ENCODE results near the gene NR1H2.

Gene NR1H2

DNA sequence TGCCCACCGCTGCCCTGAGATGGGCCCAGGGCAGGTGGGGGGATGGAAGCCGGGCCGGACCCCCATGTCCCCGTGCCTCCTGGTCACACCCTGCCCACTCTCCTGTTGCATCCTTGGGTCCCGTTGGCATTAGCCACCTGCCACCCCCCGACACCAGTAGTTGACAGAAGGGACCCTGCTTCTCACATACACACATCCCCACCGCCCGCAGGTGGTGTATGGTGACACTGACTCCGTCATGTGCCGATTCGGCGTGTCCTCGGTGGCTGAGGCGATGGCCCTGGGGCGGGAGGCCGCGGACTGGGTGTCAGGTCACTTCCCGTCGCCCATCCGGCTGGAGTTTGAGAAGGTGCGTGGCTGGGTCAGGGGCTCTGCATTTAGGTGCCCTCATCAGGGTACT is 37.3 kb downstream of the NR1H2 start:
- DNase-seq (ENCODE audit: extremely low spot score): no peak
- ChIA-PET POLR2A (interaction anchor here (2.1 kb wide), 1 partner anchor 29 kb away, joined by 5 read pairs; no protein-coding TSS in a partner anchor), CTCF (interaction anchor here (0.6 kb wide), 1 partner anchor 56 kb away, joined by 3 read pairs; no protein-coding TSS in a partner anchor)
- TF ChIP-seq FOXK2 (IDR thresholded peaks at IDR 0.05) (no peak), CTBP1 (IDR thresholded peaks at IDR 0.05; ENCODE audit: borderline replicate concordance) (no peak), TARDBP (IDR thresholded peaks at IDR 0.05) (no peak), HDGF (IDR thresholded peaks at IDR 0.05; ENCODE audit: borderline replicate concordance) (no peak), SP1 (IDR thresholded peaks at IDR 0.05) (no peak), LEF1 (IDR thresholded peaks at IDR 0.05; ENCODE audit: borderline replicate concordance) (no peak), FOXM1 (IDR thresholded peaks at IDR 0.05; ENCODE audit: borderline replicate concordance) (no peak), ELF4 (IDR thresholded peaks at IDR 0.05) (no peak), FOXA1 (IDR thresholded peaks at IDR 0.05) (no peak), ZNF384 (IDR thresholded peaks at IDR 0.05) (no peak), ARNT (IDR thresholded peaks at IDR 0.05) (no peak), BHLHE40 (IDR thresholded peaks at IDR 0.05; ENCODE audit: borderline replicate concordance) (no peak), SUZ12 (IDR thresholded peaks at IDR 0.05) (no peak), L3MBTL2 (conservative IDR thresholded peaks at IDR 0.05) (no peak), NFRKB (IDR thresholded peaks at IDR 0.05) (no peak), PKNOX1 (IDR thresholded peaks at IDR 0.05) (no peak)

GRCh38 chr19:50414864-50415660 is 38.8 kb downstream of the NR1H2 start:
- ChIA-PET POLR2A (interaction anchor here (1.1 to 2.1 kb wide), 2 partner anchors 30 to 47 kb away, joined by 3 to 5 read pairs; no protein-coding TSS in a partner anchor), CTCF (interaction anchor here (1.0 kb wide), 2 partner anchors 46 to 63 kb away, joined by 3 to 7 read pairs; no protein-coding TSS in a partner anchor)
- TF ChIP-seq HDGF (IDR thresholded peaks at IDR 0.05; ENCODE audit: borderline replicate concordance) (0 out of 2 replicates have a peak, but pooled peaks have one; percentile 24), ARNT (IDR thresholded peaks at IDR 0.05) (no peak), L3MBTL2 (conservative IDR thresholded peaks at IDR 0.05) (peak; percentile 45)
- DNase-seq (ENCODE audit: extremely low spot score): peak; percentile 89

DNA sequence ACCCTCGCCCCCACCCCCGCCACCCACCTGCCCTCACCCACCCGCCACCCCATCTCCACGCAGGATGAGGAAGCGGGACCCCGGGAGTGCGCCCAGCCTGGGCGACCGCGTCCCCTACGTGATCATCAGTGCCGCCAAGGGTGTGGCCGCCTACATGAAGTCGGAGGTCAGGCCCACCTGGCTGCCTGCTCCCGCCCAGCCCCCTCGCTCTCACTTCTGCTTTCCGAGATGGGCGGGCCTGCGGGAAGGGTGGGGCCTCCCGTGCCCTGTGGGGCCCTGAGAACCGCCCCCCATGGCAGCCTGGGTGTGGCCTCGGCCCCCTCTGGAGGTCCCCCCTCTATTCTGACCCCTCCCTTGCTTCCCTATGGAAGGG is 39.4 kb downstream of the NR1H2 start:
- TF ChIP-seq PKNOX1 (IDR thresholded peaks at IDR 0.05) (no peak), TARDBP (IDR thresholded peaks at IDR 0.05) (no peak), ARNT (IDR thresholded peaks at IDR 0.05) (no peak), FOXM1 (IDR thresholded peaks at IDR 0.05; ENCODE audit: borderline replicate concordance) (no peak), FOXA1 (IDR thresholded peaks at IDR 0.05) (no peak), L3MBTL2 (conservative IDR thresholded peaks at IDR 0.05) (no peak), SUZ12 (IDR thresholded peaks at IDR 0.05) (no peak), LEF1 (IDR thresholded peaks at IDR 0.05; ENCODE audit: borderline replicate concordance) (no peak), BHLHE40 (IDR thresholded peaks at IDR 0.05; ENCODE audit: borderline replicate concordance) (no peak), CTBP1 (IDR thresholded peaks at IDR 0.05; ENCODE audit: borderline replicate concordance) (no peak), NFRKB (IDR thresholded peaks at IDR 0.05) (no peak), FOXK2 (IDR thresholded peaks at IDR 0.05) (no peak), ZNF384 (IDR thresholded peaks at IDR 0.05) (no peak), HDGF (IDR thresholded peaks at IDR 0.05; ENCODE audit: borderline replicate concordance) (no peak), ELF4 (IDR thresholded peaks at IDR 0.05) (no peak), SP1 (IDR thresholded peaks at IDR 0.05) (no peak)
- DNase-seq (ENCODE audit: extremely low spot score): no peak
- CTCF ChIA-PET: interaction anchor here (1.0 kb wide), 2 partner anchors 47 to 63 kb away, joined by 3 to 7 read pairs; no protein-coding TSS in a partner anchor
- POLR2A ChIA-PET: interaction anchor here (1.1 to 2.1 kb wide), 2 partner anchors 31 to 47 kb away, joined by 3 to 5 read pairs; no protein-coding TSS in a partner anchor

- CTCF ChIA-PET: interaction anchor here (1.0 kb wide), 1 partner anchor 47 kb away, joined by 7 read pairs; no protein-coding TSS in a partner anchor
- POLR2A ChIA-PET: no interaction called here
- DNase-seq (ENCODE audit: extremely low spot score): no peak
- TF ChIP-seq CTBP1 (IDR thresholded peaks at IDR 0.05; ENCODE audit: borderline replicate concordance) (no peak), FOXK2 (IDR thresholded peaks at IDR 0.05) (no peak), FOXA1 (IDR thresholded peaks at IDR 0.05) (no peak), HDGF (IDR thresholded peaks at IDR 0.05; ENCODE audit: borderline replicate concordance) (no peak), FOXM1 (IDR thresholded peaks at IDR 0.05; ENCODE audit: borderline replicate concordance) (no peak), ZNF384 (IDR thresholded peaks at IDR 0.05) (no peak), NFRKB (IDR thresholded peaks at IDR 0.05) (no peak), SP1 (IDR thresholded peaks at IDR 0.05) (no peak), PKNOX1 (IDR thresholded peaks at IDR 0.05) (no peak)
These were observed 40.0 kb downstream of the NR1H2 start for GRCh38 chr19:50416034-50416977.
